ENCODE measurements around the gene FAM98C. TPM values are rescaled to one million over a fixed set of nuclear protein-coding genes. Genes with fewer than 3 reads are reported as not detected.

FAM98C gene
- total RNA-seq, 1 donor from 2014 or later = 11.8 TPM

GRCh38 chr19:38445362-38445761 is 42.5 kb downstream of the FAM98C start:
- H3K9me3 Mint-ChIP-seq = peaks cover 2% of the 10 kb centered on the region
- H3K4me3 Mint-ChIP-seq = no peak overlapping the region
- H3K36me3 Mint-ChIP-seq (ENCODE audit: low read depth) = no peaks in the 10 kb centered on the region
- DNase-seq (ENCODE audit: low read depth, low spot score) = no peak
- no peak overlapping the region for H3K27ac Mint-ChIP-seq (ENCODE audit: unreplicated experiment)
- H3K4me1 Mint-ChIP-seq = peaks cover 4% of the 10 kb centered on the region
- TF ChIP-seq, protein P1, sequence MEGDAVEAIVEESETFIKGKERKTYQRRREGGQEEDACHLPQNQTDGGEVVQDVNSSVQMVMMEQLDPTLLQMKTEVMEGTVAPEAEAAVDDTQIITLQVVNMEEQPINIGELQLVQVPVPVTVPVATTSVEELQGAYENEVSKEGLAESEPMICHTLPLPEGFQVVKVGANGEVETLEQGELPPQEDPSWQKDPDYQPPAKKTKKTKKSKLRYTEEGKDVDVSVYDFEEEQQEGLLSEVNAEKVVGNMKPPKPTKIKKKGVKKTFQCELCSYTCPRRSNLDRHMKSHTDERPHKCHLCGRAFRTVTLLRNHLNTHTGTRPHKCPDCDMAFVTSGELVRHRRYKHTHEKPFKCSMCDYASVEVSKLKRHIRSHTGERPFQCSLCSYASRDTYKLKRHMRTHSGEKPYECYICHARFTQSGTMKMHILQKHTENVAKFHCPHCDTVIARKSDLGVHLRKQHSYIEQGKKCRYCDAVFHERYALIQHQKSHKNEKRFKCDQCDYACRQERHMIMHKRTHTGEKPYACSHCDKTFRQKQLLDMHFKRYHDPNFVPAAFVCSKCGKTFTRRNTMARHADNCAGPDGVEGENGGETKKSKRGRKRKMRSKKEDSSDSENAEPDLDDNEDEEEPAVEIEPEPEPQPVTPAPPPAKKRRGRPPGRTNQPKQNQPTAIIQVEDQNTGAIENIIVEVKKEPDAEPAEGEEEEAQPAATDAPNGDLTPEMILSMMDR (conservative IDR thresholded peaks at IDR 0.05) = no peak
- H3K27me3 Mint-ChIP-seq (ENCODE audit: low read depth) = no peaks in the 10 kb centered on the region

DNA sequence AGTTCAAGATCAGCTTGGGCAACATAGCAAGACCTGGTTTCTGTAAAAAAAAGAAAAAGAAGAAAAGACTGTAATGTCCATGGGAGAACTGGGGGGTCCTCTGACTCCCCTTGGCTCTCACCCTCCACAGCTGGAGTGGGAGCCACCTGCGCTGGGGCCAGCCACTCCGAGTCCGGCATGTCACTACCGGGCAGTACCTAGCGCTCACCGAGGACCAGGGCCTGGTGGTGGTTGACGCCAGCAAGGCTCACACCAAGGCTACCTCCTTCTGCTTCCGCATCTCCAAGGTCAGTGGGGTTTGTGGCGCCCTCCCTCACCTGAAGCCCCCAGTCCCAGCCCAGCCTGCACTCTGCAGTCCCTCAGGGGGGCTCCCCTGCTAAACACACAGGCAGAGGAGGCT is 45.3 kb downstream of the FAM98C start:
- TF ChIP-seq, protein P1 (conservative IDR thresholded peaks at IDR 0.05) = no peak
- Mint-ChIP-seq H3K27me3 (ENCODE audit: low read depth) (no peaks in the 10 kb centered on the region), H3K4me1 (no peaks in the 10 kb centered on the region), H3K4me3 (no peak overlapping the region), H3K9me3 (peaks cover 2% of the 10 kb centered on the region), H3K27ac (ENCODE audit: unreplicated experiment) (no peak overlapping the region), H3K36me3 (ENCODE audit: low read depth) (no peaks in the 10 kb centered on the region)
- no peak for DNase-seq (ENCODE audit: low read depth, low spot score)

- DNase-seq (ENCODE audit: low read depth, low spot score) = no peak
- no peaks in the 10 kb centered on the region for H3K36me3 Mint-ChIP-seq (ENCODE audit: low read depth)
- peaks cover 6% of the 10 kb centered on the region for H3K9me3 Mint-ChIP-seq
- no peaks in the 10 kb centered on the region for H3K4me1 Mint-ChIP-seq
- no peak overlapping the region for H3K27ac Mint-ChIP-seq (ENCODE audit: unreplicated experiment)
- TF ChIP-seq, protein P1 (conservative IDR thresholded peaks at IDR 0.05) = no peak
- H3K4me3 Mint-ChIP-seq = no peak overlapping the region
- no peaks in the 10 kb centered on the region for H3K27me3 Mint-ChIP-seq (ENCODE audit: low read depth)
These were observed 46.6 kb downstream of the FAM98C start for GRCh38 chr19:38449518-38449917.

GRCh38 chr19:38451036-38451435 is 48.1 kb downstream of the FAM98C start:
- no peak overlapping the region for H3K4me3 Mint-ChIP-seq
- TF ChIP-seq, protein P1 (conservative IDR thresholded peaks at IDR 0.05) = no peak
- H3K27me3 Mint-ChIP-seq (ENCODE audit: low read depth) = no peaks in the 10 kb centered on the region
- H3K36me3 Mint-ChIP-seq (ENCODE audit: low read depth) = no peaks in the 10 kb centered on the region
- peaks cover 6% of the 10 kb centered on the region for H3K9me3 Mint-ChIP-seq
- DNase-seq (ENCODE audit: low read depth, low spot score) = no peak
- H3K27ac Mint-ChIP-seq (ENCODE audit: unreplicated experiment) = no peak overlapping the region
- H3K4me1 Mint-ChIP-seq = no peaks in the 10 kb centered on the region

- Mint-ChIP-seq H3K4me3 (no peak overlapping the region), H3K27me3 (ENCODE audit: low read depth) (no peaks in the 10 kb centered on the region), H3K27ac (ENCODE audit: unreplicated experiment) (no peak overlapping the region), H3K9me3 (peaks cover 6% of the 10 kb centered on the region), H3K4me1 (no peaks in the 10 kb centered on the region), H3K36me3 (ENCODE audit: low read depth) (no peaks in the 10 kb centered on the region)
- TF ChIP-seq, protein P1 (conservative IDR thresholded peaks at IDR 0.05) = no peak
- no peak for DNase-seq (ENCODE audit: low read depth, low spot score)
These were observed 48.7 kb downstream of the FAM98C start for GRCh38 chr19:38451629-38452028.

Data from neural crest cell (in vitro differentiated cells).